Smooth muscle cell (in vitro differentiated cells): ENCODE results near the gene CCDC78. TPM values are rescaled to one million over a fixed set of nuclear protein-coding genes. Genes with fewer than 3 reads are reported as not detected.
A peak's percentile ranks its signal among the peaks of the same experiment; 100 is the strongest.

ENCODE experiments used
- DNase-seq: peaks from one replicate; lab custom pipeline; 2025; ENCODE audit not compliant: unreplicated experiment; lab: John Stamatoyannopoulos, UW
- H2AFZ ChIP-seq: fragments of 200-600 bp; sonication (generic); 2 replicates; pipeline ENCODE4 v1.6.0; 2016; ENCODE audit warnings: antibody characterized with exemption, low read depth, mild to moderate bottlenecking
- H3F3A ChIP-seq: fragments of 200-600 bp; sonication (generic); 2 replicates; pipeline ENCODE4 v1.6.0; 2017; ENCODE audit warnings: antibody characterized with exemption, low read depth
- H3K27ac ChIP-seq: fragments of 200-600 bp; sonication (generic); 2 replicates; pipeline ENCODE4 v1.5.1; 2016; ENCODE audit warnings: low read depth, mild to moderate bottlenecking
- H3K27me3 ChIP-seq: fragments of 200-600 bp; sonication (generic); 2 replicates; pipeline ENCODE4 v1.6.1; 2016; ENCODE audit warnings: low read depth, mild to moderate bottlenecking
- H3K36me3 ChIP-seq: fragments of 200-600 bp; sonication (generic); 2 replicates; pipeline ENCODE4 v1.5.1; 2016; ENCODE audit warnings: low read depth
- H3K4me1 ChIP-seq: fragments of 200-600 bp; sonication (generic); 2 replicates; pipeline ENCODE4 v1.5.1; 2016; ENCODE audit warnings: low read depth
- H3K4me2 ChIP-seq: fragments of 200-600 bp; sonication (generic); 2 replicates; pipeline ENCODE4 v1.6.0; 2016; ENCODE audit warnings: mild to moderate bottlenecking
- H3K4me3 ChIP-seq: fragments of 200-600 bp; sonication (generic); 2 replicates; pipeline ENCODE4 v1.5.1; 2016; ENCODE audit warnings: mild to moderate bottlenecking
- H3K79me2 ChIP-seq: fragments of 200-600 bp; sonication (generic); 2 replicates; pipeline ENCODE4 v1.6.0; 2016; ENCODE audit warnings: low read depth, mild to moderate bottlenecking
- H3K9ac ChIP-seq: fragments of 200-600 bp; sonication (generic); 2 replicates; pipeline ENCODE4 v1.6.0; 2016; ENCODE audit warnings: low read depth
- H3K9me3 ChIP-seq: fragments of 200-600 bp; sonication (generic); replicated peaks from 2 replicates; pipeline ENCODE4 v1.5.1; 2016; ENCODE audit warnings: low read depth
- H4K20me1 ChIP-seq: fragments of 200-600 bp; sonication (generic); 2 replicates; pipeline ENCODE4 v1.6.0; 2016; ENCODE audit warnings: low read depth
- CTCF ChIP-seq: fragments of 200-600 bp; sonication (generic); IDR thresholded peaks from 2 replicates; pipeline ENCODE4 v1.5.1; 2017; ENCODE audit warnings: borderline replicate concordance, mild to moderate bottlenecking, antibody characterized with exemption; ENCODE audit not compliant: insufficient read depth, poor library complexity, severe bottlenecking
- WGBS: methylation state at CpG from one replicate; pipeline ENCODE4 v1.1.7; 2016; ENCODE audit warnings: low lambda C conversion rate; 5-methylcytosine and 5-hydroxymethylcytosine counted together
- polyA plus RNA-seq: library from polyadenylated mRNA; unstranded; fragments of >200 nt; fragmentation: Nextera tagmentation; extraction: Ambion mirVana; gene quantifications from 2 replicates; pipeline ENCODE4 v1.2.1, GENCODE V29; 2016
- total RNA-seq: library from RNA; depleted of rRNA; stranded (reverse); fragments of >200 nt; gene quantifications from 2 replicates; pipeline ENCODE4 v1.2.3, GENCODE V29; 2014

The CCDC78 gene
- total and polyA plus RNA-seq, 2 experiments from 2014 or later: 2.8 to 3.4 TPM

- Histone ChIP-seq H3K27me3 (no peaks in the 10 kb centered on the region), H3K27ac (no peak overlapping the region), H3K4me1 (peaks cover 4% of the 10 kb centered on the region), H3K9ac (no peak overlapping the region), H4K20me1 (no peaks in the 10 kb centered on the region), H3K4me3 (no peak overlapping the region), H3K36me3 (no peaks in the 10 kb centered on the region), H3F3A (no peaks in the 10 kb centered on the region), H3K79me2 (no peaks in the 10 kb centered on the region), H3K4me2 (no peak overlapping the region), H2AFZ (no peak overlapping the region), H3K9me3 (no peaks in the 10 kb centered on the region)
- 91% methylated on average over 39 of the region's 39 CpGs for WGBS
- no peak for DNase-seq
- no peak for TF ChIP-seq CTCF
Measured at GRCh38 chr16:747978-748746, 21.9 kb upstream of the CCDC78 start.

DNA sequence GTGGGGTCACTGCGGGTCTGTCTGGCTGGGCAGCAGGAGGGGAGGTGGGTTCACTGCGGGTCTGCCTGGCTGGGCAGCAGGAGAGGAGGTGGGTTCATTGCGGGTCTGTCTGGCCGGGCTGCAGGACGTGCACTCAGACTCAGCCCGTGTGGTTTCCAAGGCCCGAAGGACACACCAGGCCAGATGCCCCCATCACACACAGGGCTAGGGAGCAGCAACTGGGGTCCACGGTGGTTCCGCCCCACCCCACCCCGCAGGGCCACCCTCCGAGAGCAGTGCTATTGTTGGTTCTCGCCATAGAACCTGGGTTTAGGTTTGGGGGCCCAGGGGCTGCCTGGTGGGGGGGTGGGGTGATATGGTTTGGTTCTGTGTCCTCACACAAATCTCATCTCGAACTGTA lies 20.4 kb upstream of the CCDC78 start:
- Histone ChIP-seq H3K4me1 (no peaks in the 10 kb centered on the region), H3K27ac (no peak overlapping the region), H3K4me3 (no peak overlapping the region), H3K79me2 (no peaks in the 10 kb centered on the region), H3K9me3 (no peaks in the 10 kb centered on the region), H2AFZ (no peak overlapping the region), H3K4me2 (no peak overlapping the region), H3F3A (no peaks in the 10 kb centered on the region), H3K27me3 (no peaks in the 10 kb centered on the region), H3K9ac (no peak overlapping the region), H4K20me1 (no peaks in the 10 kb centered on the region), H3K36me3 (no peaks in the 10 kb centered on the region)
- WGBS: 96% methylated on average over 7 of the region's 13 CpGs
- no peak for DNase-seq
- no peak for TF ChIP-seq CTCF

- Histone ChIP-seq H3K27me3 (no peaks in the 10 kb centered on the region), H3K4me3 (no peak overlapping the region), H3K4me2 (no peak overlapping the region), H4K20me1 (no peaks in the 10 kb centered on the region), H3K36me3 (no peaks in the 10 kb centered on the region), H3K27ac (no peak overlapping the region), H3K9ac (no peak overlapping the region), H3K4me1 (no peaks in the 10 kb centered on the region), H3F3A (no peaks in the 10 kb centered on the region), H2AFZ (no peak overlapping the region), H3K9me3 (no peaks in the 10 kb centered on the region), H3K79me2 (no peaks in the 10 kb centered on the region)
- WGBS: 8% methylated on average over 13 of the region's 14 CpGs
- DNase-seq: no peak
- TF ChIP-seq CTCF: peak; percentile 42
Measured at GRCh38 chr16:745739-746138, 19.5 kb upstream of the CCDC78 start.
